ENCODE measurements around the gene AFAP1L1.

- TF ChIP-seq ZFP3 (CRISPR knock-in tag; IDR thresholded peaks at IDR 0.05) (no peak), ISL1 (CRISPR knock-in tag; IDR thresholded peaks at IDR 0.05) (no peak), ARNTL (CRISPR knock-in tag; IDR thresholded peaks at IDR 0.05; ENCODE audit: borderline replicate concordance, low read depth) (no peak), ZNF70 (CRISPR knock-in tag; IDR thresholded peaks at IDR 0.05) (no peak), OSR1 (CRISPR knock-in tag; IDR thresholded peaks at IDR 0.05) (no peak), POU6F1 (CRISPR knock-in tag; IDR thresholded peaks at IDR 0.05; ENCODE audit: borderline replicate concordance, low read depth) (no peak), PATZ1 (CRISPR knock-in tag; IDR thresholded peaks at IDR 0.05; ENCODE audit: borderline replicate concordance) (no peak), CREB5 (CRISPR knock-in tag; IDR thresholded peaks at IDR 0.05; ENCODE audit: low read depth) (no peak), PPARA (CRISPR knock-in tag; IDR thresholded peaks at IDR 0.05; ENCODE audit: borderline replicate concordance) (no peak), TCF4 (CRISPR knock-in tag; IDR thresholded peaks at IDR 0.05; ENCODE audit: borderline replicate concordance) (no peak), TSHZ2 (CRISPR knock-in tag; IDR thresholded peaks at IDR 0.05) (no peak), GLIS3 (CRISPR knock-in tag; IDR thresholded peaks at IDR 0.05) (no peak), ZNF565 (CRISPR knock-in tag; conservative IDR thresholded peaks at IDR 0.05; ENCODE audit: low read depth) (no peak)
Observed at GRCh38 chr5:149310488-149310887, 38.8 kb downstream of the AFAP1L1 start.
